Caco-2 (cell line): ENCODE data around the gene KLF9. TPM values are rescaled to one million over a fixed set of nuclear protein-coding genes. Genes with fewer than 3 reads are reported as not detected.

Experiments
- BruUV-seq: library from RNA; stranded (reverse); fragments of 400-500 nt; replicated peaks from 2 replicates; lab custom pipeline; 2021; lab: Mats Ljungman, UMichigan
- CTCF ChIA-PET: fragments of 300-600 bp; sonication (Branson Sonifier 250); formaldehyde crosslinking; loops from one replicate; lab custom pipeline; 2022; ENCODE audit warnings: antibody characterized with exemption; lab: Charles Lee
- POLR2A ChIA-PET: fragments of 300-600 bp; sonication (Branson Sonifier 250); formaldehyde crosslinking; loops from one replicate; lab custom pipeline; 2022; ENCODE audit warnings: antibody characterized with exemption; lab: Charles Lee
- DNase-seq, 2 experiments: peaks; one replicate each; pipeline versions ENCODE4 v3.0.0 to v3.0.0-alpha.2; 2020 to 2022
- H3K27me3 ChIP-seq: replicated peaks from 2 replicates; pipeline ENCODE4 v1.6.0; 2011; ENCODE audit warnings: low read length; ENCODE audit not compliant: control insufficient read depth, insufficient read depth
- H3K36me3 ChIP-seq: 2 replicates; pipeline ENCODE4 v1.5.1; 2011; ENCODE audit warnings: low read length; ENCODE audit not compliant: control insufficient read depth, insufficient read depth
- H3K4me1 ChIP-seq: fragments of 250-450 bp; sonication (Bioruptor Pico); 2 replicates; pipeline ENCODE4 v1.5.1; 2020; ENCODE audit warnings: mild to moderate bottlenecking
- H3K4me3 ChIP-seq: 2 replicates; pipeline ENCODE4 v1.5.1; 2011; ENCODE audit warnings: low read depth, mild to moderate bottlenecking, control low read depth, low read length
- H3K9me3 ChIP-seq: fragments of 250-450 bp; sonication (Bioruptor Pico); 2 replicates; pipeline ENCODE4 v1.5.1; 2020; ENCODE audit warnings: mild to moderate bottlenecking, moderate library complexity
- H3K27ac Mint-ChIP-seq: one replicate; pipeline ENCODE4 v1.8.0; 2022; ENCODE audit warnings: mixed read lengths; ENCODE audit not compliant: unreplicated experiment
- H3K27me3 Mint-ChIP-seq: one replicate; pipeline ENCODE4 v1.8.0; 2022; ENCODE audit warnings: mixed read lengths; ENCODE audit not compliant: insufficient read depth, unreplicated experiment
- H3K36me3 Mint-ChIP-seq: one replicate; pipeline ENCODE4 v1.8.0; 2022; ENCODE audit warnings: mild to moderate bottlenecking, mixed read lengths; ENCODE audit not compliant: insufficient read depth, unreplicated experiment
- H3K4me1 Mint-ChIP-seq: one replicate; pipeline ENCODE4 v1.8.0; 2022; ENCODE audit warnings: low read depth, mixed read lengths; ENCODE audit not compliant: unreplicated experiment
- H3K4me3 Mint-ChIP-seq: one replicate; pipeline ENCODE4 v1.8.0; 2022; ENCODE audit warnings: mild to moderate bottlenecking, moderate library complexity, mixed read lengths; ENCODE audit not compliant: unreplicated experiment
- H3K9me3 Mint-ChIP-seq: one replicate; pipeline ENCODE4 v1.8.0; 2022; ENCODE audit warnings: mixed read lengths; ENCODE audit not compliant: unreplicated experiment
- CTCF ChIP-seq, 2 experiments: fragments of 200-600 bp in 1 of 2; IDR thresholded peaks; 1 replicate in 1 of 2; 2 replicates in 1 of 2; pipeline versions ENCODE4 v1.5.1 to v1.8.0; 2011 to 2022; ENCODE audit warnings: antibody characterized with exemption in 1 of 2, control low read depth in 1 of 2, inconsistent platforms in 1 of 2, low read depth in 1 of 2, low read length in 1 of 2, mild to moderate bottlenecking in 1 of 2, moderate library complexity in 1 of 2; ENCODE audit not compliant: insufficient read depth in 1 of 2, severe bottlenecking in 1 of 2, unreplicated experiment in 1 of 2
- intact Hi-C: fragments of 100-400 bp; cut with micrococcal nuclease; formaldehyde crosslinking; loops from one replicate; pipeline ENCODE4 v1.10.0; 2022; ENCODE audit not compliant: unreplicated experiment
- total RNA-seq: library from RNA; stranded (reverse); gene quantifications from 2 replicates; pipeline ENCODE4 v1.2.3, GENCODE V29; 2022

KLF9 gene
- total RNA-seq, 1 experiment from 2014 or later, result 0.98 TPM

GRCh38 chr9:70400107-70400892 is 14.2 kb downstream of the KLF9 start:
- Mint-ChIP-seq H3K4me1 (no peaks in the 10 kb centered on the region), H3K9me3 (no peaks in the 10 kb centered on the region), H3K36me3 (no peaks in the 10 kb centered on the region), H3K4me3 (no peak overlapping the region), H3K27ac (no peak overlapping the region), H3K27me3 (no peaks in the 10 kb centered on the region)
- CTCF ChIA-PET, result no interaction called here
- H3K4me1 ChIP-seq, result no peaks in the 10 kb centered on the region
- no peak overlapping the region for H3K4me3 ChIP-seq
- no peak for DNase-seq
- intact Hi-C loops, result no loop called here
- TF ChIP-seq CTCF (IDR thresholded peaks at IDR 0.05; ENCODE audit: insufficient read depth in 1 of 2, low read depth in 1 of 2, low read length in 1 of 2, severe bottlenecking in 1 of 2, unreplicated experiment in 1 of 2), result no peak
- H3K27me3 ChIP-seq, result no peaks in the 10 kb centered on the region
- H3K36me3 ChIP-seq, result no peaks in the 10 kb centered on the region
- no peaks in the 10 kb centered on the region for H3K9me3 ChIP-seq
- no TSS peak for BruUV-seq
- POLR2A ChIA-PET, result no interaction called here

DNA sequence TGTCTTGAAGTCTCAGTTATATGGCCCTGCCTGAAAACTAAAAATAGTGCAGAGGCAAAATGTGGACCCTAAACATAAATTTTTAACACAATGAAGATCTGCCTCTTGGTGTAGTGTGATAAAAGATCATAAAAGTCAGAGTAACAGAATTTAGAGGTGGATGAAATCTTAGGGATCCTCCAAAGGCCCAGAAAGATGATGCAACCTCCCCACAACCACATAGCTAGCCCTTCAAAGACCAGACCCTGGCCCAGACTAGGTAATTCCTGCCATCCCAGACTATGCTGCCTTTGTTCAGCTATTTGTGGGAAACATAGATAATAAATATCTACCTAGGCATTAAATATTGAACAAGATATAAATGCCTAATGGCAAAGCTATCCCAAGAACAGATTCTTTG is 15.3 kb downstream of the KLF9 start:
- H3K4me1 Mint-ChIP-seq, result no peaks in the 10 kb centered on the region
- Histone ChIP-seq H3K4me1 (no peaks in the 10 kb centered on the region), H3K9me3 (no peaks in the 10 kb centered on the region), H3K36me3 (no peaks in the 10 kb centered on the region), H3K27me3 (no peaks in the 10 kb centered on the region), H3K4me3 (no peak overlapping the region)
- no peak overlapping the region for H3K4me3 Mint-ChIP-seq
- intact Hi-C loops, result no loop called here
- H3K27ac Mint-ChIP-seq, result no peak overlapping the region
- POLR2A ChIA-PET, result no interaction called here
- no TSS peak for BruUV-seq
- no peak for DNase-seq
- H3K27me3 Mint-ChIP-seq, result no peaks in the 10 kb centered on the region
- CTCF ChIA-PET, result no interaction called here
- no peaks in the 10 kb centered on the region for H3K9me3 Mint-ChIP-seq
- no peaks in the 10 kb centered on the region for H3K36me3 Mint-ChIP-seq
- TF ChIP-seq CTCF (IDR thresholded peaks at IDR 0.05; ENCODE audit: insufficient read depth in 1 of 2, low read depth in 1 of 2, low read length in 1 of 2, severe bottlenecking in 1 of 2, unreplicated experiment in 1 of 2), result no peak

GRCh38 chr9:70398145-70398556 is 16.3 kb downstream of the KLF9 start:
- no peak for DNase-seq
- no peak overlapping the region for H3K4me3 ChIP-seq
- POLR2A ChIA-PET, result no interaction called here
- H3K27me3 Mint-ChIP-seq, result no peaks in the 10 kb centered on the region
- no peaks in the 10 kb centered on the region for H3K36me3 Mint-ChIP-seq
- H3K36me3 ChIP-seq, result no peaks in the 10 kb centered on the region
- CTCF ChIA-PET, result no interaction called here
- intact Hi-C loops, result no loop called here
- H3K9me3 Mint-ChIP-seq, result no peaks in the 10 kb centered on the region
- H3K27ac Mint-ChIP-seq, result no peak overlapping the region
- BruUV-seq, result no TSS peak
- H3K9me3 ChIP-seq, result no peaks in the 10 kb centered on the region
- H3K4me3 Mint-ChIP-seq, result no peak overlapping the region
- no peaks in the 10 kb centered on the region for H3K4me1 Mint-ChIP-seq
- TF ChIP-seq CTCF (IDR thresholded peaks at IDR 0.05; ENCODE audit: insufficient read depth in 1 of 2, low read depth in 1 of 2, low read length in 1 of 2, severe bottlenecking in 1 of 2, unreplicated experiment in 1 of 2), result no peak
- H3K4me1 ChIP-seq, result no peaks in the 10 kb centered on the region
- no peaks in the 10 kb centered on the region for H3K27me3 ChIP-seq
